ENCODE results near the gene MIF4GD.

DNA sequence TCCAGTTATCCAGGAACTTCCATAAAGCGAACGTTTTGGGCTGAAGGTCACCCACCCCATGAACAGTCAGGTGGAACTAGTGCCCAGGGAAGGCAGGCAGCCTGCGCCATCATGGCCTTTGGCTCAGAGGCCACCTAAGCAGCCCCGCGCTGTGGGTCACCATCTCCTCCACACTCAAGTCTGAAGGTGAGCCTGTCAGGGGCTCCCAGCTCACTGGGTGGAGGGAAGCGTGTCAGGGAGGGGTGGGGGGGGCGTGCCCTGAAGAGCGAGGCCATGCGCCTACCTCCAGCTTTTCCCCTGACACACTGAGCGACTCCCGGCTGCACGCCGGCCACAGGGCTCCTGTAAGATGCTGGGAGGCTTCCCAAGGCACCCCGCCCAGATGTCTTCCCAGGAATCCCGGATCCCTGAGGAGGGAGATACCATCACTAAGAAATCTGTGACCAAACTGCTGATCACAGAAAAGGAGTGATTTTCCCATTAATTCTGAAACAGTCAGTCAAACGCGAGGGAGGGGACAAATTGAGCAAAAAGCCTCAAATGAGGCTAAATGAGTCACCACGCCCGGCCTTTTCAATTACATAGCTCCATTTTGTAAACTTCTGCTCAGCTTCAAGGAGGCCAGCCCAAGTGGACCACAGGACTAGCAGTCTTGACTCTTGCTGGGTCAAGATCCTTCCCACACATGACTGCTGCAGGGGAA, 44.7 kb upstream of the MIF4GD start:
- no peak for TF ChIP-seq POLR2AphosphoS5 (IDR thresholded peaks at IDR 0.05; ENCODE audit: low read depth)
- TF ChIP-seq CREB1 (CRISPR knock-in tag; IDR thresholded peaks at IDR 0.05; ENCODE audit: low read depth), result no peak
- TF ChIP-seq, protein P1, sequence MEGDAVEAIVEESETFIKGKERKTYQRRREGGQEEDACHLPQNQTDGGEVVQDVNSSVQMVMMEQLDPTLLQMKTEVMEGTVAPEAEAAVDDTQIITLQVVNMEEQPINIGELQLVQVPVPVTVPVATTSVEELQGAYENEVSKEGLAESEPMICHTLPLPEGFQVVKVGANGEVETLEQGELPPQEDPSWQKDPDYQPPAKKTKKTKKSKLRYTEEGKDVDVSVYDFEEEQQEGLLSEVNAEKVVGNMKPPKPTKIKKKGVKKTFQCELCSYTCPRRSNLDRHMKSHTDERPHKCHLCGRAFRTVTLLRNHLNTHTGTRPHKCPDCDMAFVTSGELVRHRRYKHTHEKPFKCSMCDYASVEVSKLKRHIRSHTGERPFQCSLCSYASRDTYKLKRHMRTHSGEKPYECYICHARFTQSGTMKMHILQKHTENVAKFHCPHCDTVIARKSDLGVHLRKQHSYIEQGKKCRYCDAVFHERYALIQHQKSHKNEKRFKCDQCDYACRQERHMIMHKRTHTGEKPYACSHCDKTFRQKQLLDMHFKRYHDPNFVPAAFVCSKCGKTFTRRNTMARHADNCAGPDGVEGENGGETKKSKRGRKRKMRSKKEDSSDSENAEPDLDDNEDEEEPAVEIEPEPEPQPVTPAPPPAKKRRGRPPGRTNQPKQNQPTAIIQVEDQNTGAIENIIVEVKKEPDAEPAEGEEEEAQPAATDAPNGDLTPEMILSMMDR (conservative IDR thresholded peaks at IDR 0.05; ENCODE audit: low read depth in 2 of 2), result no peak
- TF ChIP-seq REST (IDR thresholded peaks at IDR 0.05; ENCODE audit: unreplicated experiment), result no peak
